ENCODE measurements around the gene PRXL2C. TPM values are rescaled to one million over a fixed set of nuclear protein-coding genes. Genes with fewer than 3 reads are reported as not detected.

The PRXL2C gene
- total and polyA plus RNA-seq, 10 of the 15 experiments (the other 5 are each of a cell fraction or from before 2014, with no cell fraction given): 4.0 to 16.0 (median 7.4) TPM

DNA sequence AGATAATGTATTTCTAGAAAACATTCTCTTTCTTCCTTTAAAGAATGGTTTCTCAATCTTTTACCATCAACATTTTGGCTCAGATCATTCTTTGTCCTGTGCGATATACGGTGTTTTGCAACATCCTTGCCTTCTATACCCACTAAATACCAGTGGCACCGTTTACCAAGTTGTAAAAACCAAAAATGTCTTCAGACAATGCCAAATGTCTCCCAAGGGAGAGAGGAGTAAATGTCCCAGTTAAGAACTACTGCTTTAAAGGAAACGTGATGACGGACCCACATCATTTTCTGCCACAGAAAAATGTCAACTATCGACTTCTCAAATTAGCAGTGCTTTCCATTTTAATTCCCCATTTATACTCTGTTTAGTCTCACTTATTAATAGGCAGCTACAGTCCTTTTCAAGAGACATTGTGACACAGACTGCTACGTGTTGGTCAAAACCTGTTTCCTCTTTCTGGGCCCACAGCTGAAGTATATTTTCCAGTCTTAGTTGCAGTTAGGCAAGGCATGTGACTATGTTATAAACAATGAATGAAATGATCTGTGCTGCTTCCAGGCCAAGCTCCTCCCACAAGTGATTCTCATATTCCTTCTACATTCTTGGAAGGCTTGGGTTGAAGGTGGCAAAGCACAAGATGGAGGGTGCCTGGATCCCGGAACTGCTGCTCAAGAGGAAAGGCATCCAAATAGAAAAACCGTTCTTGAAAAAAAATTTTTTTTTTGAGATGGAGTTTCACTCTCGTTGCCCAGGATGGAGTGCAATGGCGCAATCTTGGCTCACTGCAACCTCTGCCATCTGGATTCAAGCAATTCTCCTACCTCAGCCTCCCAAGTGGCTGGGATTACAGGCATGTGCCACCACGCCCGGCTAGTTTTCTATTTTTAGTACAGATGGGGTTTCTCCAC lies 8.8 kb downstream of the PRXL2C start:
- BruUV-seq (replicated peaks): no TSS peak

DNA sequence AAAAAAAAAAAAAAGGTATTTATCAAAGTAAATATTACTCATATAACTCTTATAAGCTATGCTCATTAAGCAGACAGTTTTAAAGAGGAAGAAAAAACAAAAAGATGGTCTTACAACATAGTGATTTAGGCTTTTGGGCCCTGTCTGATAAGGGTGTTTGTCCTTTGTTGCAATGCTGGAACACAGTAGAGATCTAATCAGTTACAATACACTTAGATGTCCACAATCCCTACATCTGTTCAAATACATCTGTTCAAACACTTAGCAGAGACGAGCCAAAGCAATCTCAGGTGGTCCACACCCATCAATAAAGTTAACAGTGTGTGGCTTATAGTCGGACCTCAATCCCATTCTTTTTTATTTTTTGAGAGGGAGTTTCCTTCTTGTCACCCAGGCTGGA lies 11.0 kb downstream of the PRXL2C start:
- Histone ChIP-seq H3K9ac (ENCODE audit: control insufficient read depth, insufficient read depth, low read length) (no peak overlapping the region), H3K27me3 (replicated peaks in 1 of 2; ENCODE audit: control insufficient read depth in 2 of 2, insufficient read depth in 2 of 2, low read length in 1 of 2) (no peaks in the 10 kb centered on the region), H3K27ac (ENCODE audit: control insufficient read depth, insufficient read depth) (no peak overlapping the region), H2AFZ (ENCODE audit: control insufficient read depth, low read depth, low read length) (no peak overlapping the region), H3K9me3 (replicated peaks; ENCODE audit: control insufficient read depth, insufficient read depth, low read length) (no peaks in the 10 kb centered on the region), H3K4me3 (no peak overlapping the region), H3K4me2 (ENCODE audit: control insufficient read depth, insufficient read depth) (no peak overlapping the region), H3K36me3 (ENCODE audit: control insufficient read depth in 2 of 2, insufficient read depth in 2 of 2, low read length in 1 of 2) (no peaks in the 10 kb centered on the region), H3K4me1 (ENCODE audit: control insufficient read depth, insufficient read depth, low read length) (no peaks in the 10 kb centered on the region), H4K20me1 (ENCODE audit: control insufficient read depth, insufficient read depth) (no peaks in the 10 kb centered on the region), H3K79me2 (ENCODE audit: control insufficient read depth, insufficient read depth, low read length) (no peaks in the 10 kb centered on the region)
- BruUV-seq (replicated peaks): no TSS peak
- CTCF ChIA-PET: no interaction called here
- DNase-seq (ENCODE audit: low read depth, low spot score) (no peak), FAIRE-seq (no peak), ATAC-seq (no peak)
- RAD21 ChIA-PET (ENCODE audit: unreplicated experiment): no interaction called here
- in situ Hi-C loops (cut with MboI): no loop called here
- POLR2A ChIA-PET: no interaction called here
- 88% methylated on average over 2 of the region's 2 CpGs for WGBS (ENCODE audit: insufficient coverage, insufficient replicate concordance, low lambda C conversion rate, missing lambda C conversion rate)
- SMC1A ChIA-PET (ENCODE audit: uncharacterized antibody, unreplicated experiment): no interaction called here
- intact Hi-C loops (cut with micrococcal nuclease; ENCODE audit: unreplicated experiment): no loop called here
- TF ChIP-seq STAT3 (IDR thresholded peaks at IDR 0.05; ENCODE audit: low read depth, low read length) (no peak), CBX3 (IDR thresholded peaks at IDR 0.05; ENCODE audit: borderline replicate concordance, low read depth) (no peak), SMAD1 (IDR thresholded peaks at IDR 0.05; ENCODE audit: low read depth, partially characterized antibody) (no peak), JUNB (IDR thresholded peaks at IDR 0.05) (no peak), YBX1 (IDR thresholded peaks at IDR 0.05) (no peak), EP300 (IDR thresholded peaks at IDR 0.05; ENCODE audit: borderline replicate concordance in 1 of 2, control insufficient read depth in 1 of 2, low read depth in 2 of 2, low read length in 2 of 2) (no peak)
- TF ChIP-seq, protein P1, sequence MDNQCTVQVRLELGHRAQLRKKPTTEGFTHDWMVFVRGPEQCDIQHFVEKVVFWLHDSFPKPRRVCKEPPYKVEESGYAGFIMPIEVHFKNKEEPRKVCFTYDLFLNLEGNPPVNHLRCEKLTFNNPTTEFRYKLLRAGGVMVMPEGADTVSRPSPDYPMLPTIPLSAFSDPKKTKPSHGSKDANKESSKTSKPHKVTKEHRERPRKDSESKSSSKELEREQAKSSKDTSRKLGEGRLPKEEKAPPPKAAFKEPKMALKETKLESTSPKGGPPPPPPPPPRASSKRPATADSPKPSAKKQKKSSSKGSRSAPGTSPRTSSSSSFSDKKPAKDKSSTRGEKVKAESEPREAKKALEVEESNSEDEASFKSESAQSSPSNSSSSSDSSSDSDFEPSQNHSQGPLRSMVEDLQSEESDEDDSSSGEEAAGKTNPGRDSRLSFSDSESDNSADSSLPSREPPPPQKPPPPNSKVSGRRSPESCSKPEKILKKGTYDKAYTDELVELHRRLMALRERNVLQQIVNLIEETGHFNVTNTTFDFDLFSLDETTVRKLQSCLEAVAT (IDR thresholded peaks at IDR 0.05): no peak
- TF ChIP-seq, protein P2, sequence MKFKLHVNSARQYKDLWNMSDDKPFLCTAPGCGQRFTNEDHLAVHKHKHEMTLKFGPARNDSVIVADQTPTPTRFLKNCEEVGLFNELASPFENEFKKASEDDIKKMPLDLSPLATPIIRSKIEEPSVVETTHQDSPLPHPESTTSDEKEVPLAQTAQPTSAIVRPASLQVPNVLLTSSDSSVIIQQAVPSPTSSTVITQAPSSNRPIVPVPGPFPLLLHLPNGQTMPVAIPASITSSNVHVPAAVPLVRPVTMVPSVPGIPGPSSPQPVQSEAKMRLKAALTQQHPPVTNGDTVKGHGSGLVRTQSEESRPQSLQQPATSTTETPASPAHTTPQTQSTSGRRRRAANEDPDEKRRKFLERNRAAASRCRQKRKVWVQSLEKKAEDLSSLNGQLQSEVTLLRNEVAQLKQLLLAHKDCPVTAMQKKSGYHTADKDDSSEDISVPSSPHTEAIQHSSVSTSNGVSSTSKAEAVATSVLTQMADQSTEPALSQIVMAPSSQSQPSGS (IDR thresholded peaks at IDR 0.05; ENCODE audit: low read length): no peak
- TF ChIP-seq, protein P3, sequence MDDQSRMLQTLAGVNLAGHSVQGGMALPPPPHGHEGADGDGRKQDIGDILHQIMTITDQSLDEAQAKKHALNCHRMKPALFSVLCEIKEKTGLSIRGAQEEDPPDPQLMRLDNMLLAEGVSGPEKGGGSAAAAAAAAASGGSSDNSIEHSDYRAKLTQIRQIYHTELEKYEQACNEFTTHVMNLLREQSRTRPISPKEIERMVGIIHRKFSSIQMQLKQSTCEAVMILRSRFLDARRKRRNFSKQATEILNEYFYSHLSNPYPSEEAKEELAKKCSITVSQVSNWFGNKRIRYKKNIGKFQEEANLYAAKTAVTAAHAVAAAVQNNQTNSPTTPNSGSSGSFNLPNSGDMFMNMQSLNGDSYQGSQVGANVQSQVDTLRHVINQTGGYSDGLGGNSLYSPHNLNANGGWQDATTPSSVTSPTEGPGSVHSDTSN (IDR thresholded peaks at IDR 0.05; ENCODE audit: insufficient replicate concordance, low read depth, low read length): no peak

More for the DNA sequence above, 8.8 kb downstream of the PRXL2C start:
- 69% methylated on average over 13 of the region's 13 CpGs for WGBS (ENCODE audit: insufficient coverage, insufficient replicate concordance, low lambda C conversion rate, missing lambda C conversion rate)
- in situ Hi-C loops (cut with MboI): no loop called here
- H3K4me3 ChIP-seq: no peak overlapping the region
- H4K20me1 ChIP-seq (ENCODE audit: control insufficient read depth, insufficient read depth): no peaks in the 10 kb centered on the region
- H3K27ac ChIP-seq (ENCODE audit: control insufficient read depth, insufficient read depth): no peak overlapping the region
- ChIA-PET CTCF (interaction anchor here (1.7 kb wide), 1 partner anchor 204 kb away, joined by 4 read pairs; no protein-coding TSS in a partner anchor), POLR2A (no interaction called here), SMC1A (ENCODE audit: uncharacterized antibody, unreplicated experiment) (interaction anchor here (0.6 kb wide), 1 partner anchor 320 kb away, joined by 3 read pairs; no protein-coding TSS in a partner anchor), RAD21 (ENCODE audit: unreplicated experiment) (no interaction called here)
- no peak overlapping the region for H3K9ac ChIP-seq (ENCODE audit: control insufficient read depth, insufficient read depth, low read length)
- H3K36me3 ChIP-seq (ENCODE audit: control insufficient read depth in 2 of 2, insufficient read depth in 2 of 2, low read length in 1 of 2): no peaks in the 10 kb centered on the region
- no peaks in the 10 kb centered on the region for H3K4me1 ChIP-seq (ENCODE audit: control insufficient read depth, insufficient read depth, low read length)
- TF ChIP-seq SPI1 (IDR thresholded peaks at IDR 0.05; ENCODE audit: borderline replicate concordance, insufficient read depth, low read depth, low read length) (peak; percentile 40; the same call in 1 of the 2 replicates), IKZF1 (conservative IDR thresholded peaks at IDR 0.05) (no peak)
- intact Hi-C loops (cut with micrococcal nuclease; ENCODE audit: unreplicated experiment): no loop called here
- DNase-seq (ENCODE audit: low read depth, low spot score): no peak
- no peak for FAIRE-seq
- no peaks in the 10 kb centered on the region for H3K27me3 ChIP-seq (replicated peaks in 1 of 2; ENCODE audit: control insufficient read depth in 2 of 2, insufficient read depth in 2 of 2, low read length in 1 of 2)
- no peak overlapping the region for H3K4me2 ChIP-seq (ENCODE audit: control insufficient read depth, insufficient read depth)
- ATAC-seq: peak; percentile 57
- H2AFZ ChIP-seq (ENCODE audit: control insufficient read depth, low read depth, low read length): no peak overlapping the region
- no peaks in the 10 kb centered on the region for H3K79me2 ChIP-seq (ENCODE audit: control insufficient read depth, insufficient read depth, low read length)
- no peaks in the 10 kb centered on the region for H3K9me3 ChIP-seq (replicated peaks; ENCODE audit: control insufficient read depth, insufficient read depth, low read length)
